Ectodermal cell (in vitro differentiated cells): ENCODE results near the gene ASIC5.
A peak's percentile ranks its signal among the peaks of the same experiment; 100 is the strongest.

ENCODE experiments used
- H3K27ac ChIP-seq: 2 replicates; pipeline ENCODE4 v1.7.0; 2013; ENCODE audit warnings: mild to moderate bottlenecking, low read depth, low read length; ENCODE audit not compliant: insufficient read depth, poor library complexity, severe bottlenecking
- H3K27me3 ChIP-seq: 2 replicates; pipeline ENCODE4 v1.7.0; 2013; ENCODE audit warnings: mild to moderate bottlenecking, low read length; ENCODE audit not compliant: insufficient read depth, control insufficient read depth, poor library complexity, severe bottlenecking
- H3K36me3 ChIP-seq: one replicate; pipeline ENCODE4 v1.7.0; 2013; ENCODE audit warnings: low read length; ENCODE audit not compliant: control insufficient read depth, insufficient read depth
- H3K4me1 ChIP-seq: one replicate; pipeline ENCODE4 v1.7.0; 2013; ENCODE audit warnings: low read length; ENCODE audit not compliant: control insufficient read depth, insufficient read depth
- H3K4me3 ChIP-seq: 2 replicates; pipeline ENCODE4 v1.7.0; 2013; ENCODE audit warnings: low read depth, low read length, control low read depth; ENCODE audit not compliant: insufficient read depth
- H3K9me3 ChIP-seq: 2 replicates; pipeline ENCODE4 v1.7.0; 2013; ENCODE audit warnings: mild to moderate bottlenecking, low read length, moderate library complexity; ENCODE audit not compliant: control insufficient read depth
- WGBS, 2 experiments: methylation state at CpG; one replicate each; pipeline ENCODE4 v1.1.7; 2013; ENCODE audit warnings: missing lambda C conversion rate in 2 of 2; 5-methylcytosine and 5-hydroxymethylcytosine counted together

Gene ASIC5

GRCh38 chr4:155883895-155884294 is 17.8 kb upstream of the ASIC5 start:
- no peak overlapping the region for H3K27ac ChIP-seq
- H3K9me3 ChIP-seq = no peaks in the 10 kb centered on the region
- no peaks in the 10 kb centered on the region for H3K36me3 ChIP-seq
- H3K27me3 ChIP-seq = no peaks in the 10 kb centered on the region
- H3K4me1 ChIP-seq = no peaks in the 10 kb centered on the region
- WGBS, 2 experiments = 89 to 93% methylated on average over 3 of the region's 3 CpGs
- no peak overlapping the region for H3K4me3 ChIP-seq

- Histone ChIP-seq H3K27me3 (no peaks in the 10 kb centered on the region), H3K36me3 (no peaks in the 10 kb centered on the region)
- WGBS, 2 experiments = 95 to 100% methylated on average over 1 of the region's 1 CpG
Observed at GRCh38 chr4:155881555-155881954, 15.5 kb upstream of the ASIC5 start.

GRCh38 chr4:155879767-155880166 is 13.7 kb upstream of the ASIC5 start:
- Histone ChIP-seq H3K9me3 (no peaks in the 10 kb centered on the region), H3K27ac (no peak overlapping the region), H3K27me3 (no peaks in the 10 kb centered on the region), H3K36me3 (no peaks in the 10 kb centered on the region), H3K4me1 (no peaks in the 10 kb centered on the region), H3K4me3 (no peak overlapping the region)

More at GRCh38 chr4:155881555-155881954, 15.5 kb upstream of the ASIC5 start:
- no peak overlapping the region for H3K27ac ChIP-seq
- no peak overlapping the region for H3K4me3 ChIP-seq
- no peaks in the 10 kb centered on the region for H3K9me3 ChIP-seq
- no peaks in the 10 kb centered on the region for H3K4me1 ChIP-seq

- WGBS, 2 experiments = 46 to 47% methylated on average over 2 of the region's 2 CpGs
- Histone ChIP-seq H3K27me3 (no peaks in the 10 kb centered on the region), H3K27ac (no peak overlapping the region), H3K4me1 (no peaks in the 10 kb centered on the region), H3K4me3 (no peak overlapping the region), H3K36me3 (no peaks in the 10 kb centered on the region), H3K9me3 (no peaks in the 10 kb centered on the region)
Observed at GRCh38 chr4:155878611-155879010, 12.5 kb upstream of the ASIC5 start.

GRCh38 chr4:155877971-155878370 is 11.9 kb upstream of the ASIC5 start:
- Histone ChIP-seq H3K27me3 (no peaks in the 10 kb centered on the region), H3K27ac (no peak overlapping the region), H3K4me1 (no peaks in the 10 kb centered on the region), H3K36me3 (no peaks in the 10 kb centered on the region), H3K4me3 (no peak overlapping the region), H3K9me3 (no peaks in the 10 kb centered on the region)
- 90 to 91% methylated on average over 3 to 4 of the region's 4 CpGs for WGBS, 2 experiments

DNA sequence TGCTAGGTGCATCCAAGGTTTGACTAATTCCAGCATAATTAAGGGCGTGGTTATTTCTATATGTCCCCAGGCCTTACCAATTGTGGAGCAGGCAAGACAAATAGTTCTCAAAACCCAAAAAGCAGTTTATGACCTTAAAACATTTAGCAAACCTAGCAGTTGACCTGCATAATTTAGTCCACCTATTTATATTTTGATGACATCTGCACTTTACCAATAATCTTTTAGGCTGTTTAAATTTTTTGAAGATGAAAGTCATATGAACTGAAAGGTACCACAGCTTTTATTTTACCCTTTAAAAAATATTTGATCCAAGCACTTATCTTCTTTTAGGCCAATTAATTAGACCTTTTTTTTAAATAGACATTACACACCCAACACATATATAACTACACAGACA is 9.8 kb upstream of the ASIC5 start:
- Histone ChIP-seq H3K9me3 (no peaks in the 10 kb centered on the region), H3K4me1 (no peaks in the 10 kb centered on the region), H3K27me3 (no peaks in the 10 kb centered on the region), H3K27ac (no peak overlapping the region), H3K4me3 (no peak overlapping the region), H3K36me3 (no peaks in the 10 kb centered on the region)
- 43 to 45% methylated on average over 1 of the region's 1 CpG for WGBS, 2 experiments

DNA sequence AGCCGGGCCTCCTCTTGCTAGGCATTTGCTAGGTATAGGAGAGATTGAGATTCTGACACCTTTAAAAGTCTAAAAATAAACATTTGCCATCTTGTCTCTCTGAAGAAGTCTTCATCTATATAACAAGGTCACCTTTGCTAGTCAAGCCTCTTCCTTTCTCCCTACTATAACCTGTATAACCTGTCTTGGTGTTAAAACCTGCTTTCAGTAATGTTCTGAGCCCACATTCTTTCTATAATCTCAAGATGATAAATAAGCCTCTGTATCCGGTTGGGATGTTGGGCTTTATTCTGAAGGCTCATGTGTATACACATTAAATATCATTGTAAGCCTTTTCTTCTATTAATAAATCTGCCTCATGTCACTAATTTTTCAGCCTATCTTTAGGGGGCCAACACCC is 10.2 kb downstream of the ASIC5 start:
- Histone ChIP-seq H3K4me3 (no peak overlapping the region), H3K36me3 (no peaks in the 10 kb centered on the region), H3K27ac (no peak overlapping the region), H3K4me1 (no peaks in the 10 kb centered on the region), H3K9me3 (no peaks in the 10 kb centered on the region), H3K27me3 (no peaks in the 10 kb centered on the region)
- 88 to 100% methylated on average over 1 to 2 of the region's 2 CpGs for WGBS, 2 experiments

GRCh38 chr4:155854582-155855226 is 11.4 kb downstream of the ASIC5 start:
- 55 to 76% methylated on average over 5 to 6 of the region's 6 CpGs for WGBS, 2 experiments
- Histone ChIP-seq H3K9me3 (no peaks in the 10 kb centered on the region), H3K4me3 (no peak overlapping the region), H3K4me1 (no peaks in the 10 kb centered on the region), H3K27me3 (no peaks in the 10 kb centered on the region), H3K27ac (peak overlapping the region; percentile 57), H3K36me3 (no peaks in the 10 kb centered on the region)

DNA sequence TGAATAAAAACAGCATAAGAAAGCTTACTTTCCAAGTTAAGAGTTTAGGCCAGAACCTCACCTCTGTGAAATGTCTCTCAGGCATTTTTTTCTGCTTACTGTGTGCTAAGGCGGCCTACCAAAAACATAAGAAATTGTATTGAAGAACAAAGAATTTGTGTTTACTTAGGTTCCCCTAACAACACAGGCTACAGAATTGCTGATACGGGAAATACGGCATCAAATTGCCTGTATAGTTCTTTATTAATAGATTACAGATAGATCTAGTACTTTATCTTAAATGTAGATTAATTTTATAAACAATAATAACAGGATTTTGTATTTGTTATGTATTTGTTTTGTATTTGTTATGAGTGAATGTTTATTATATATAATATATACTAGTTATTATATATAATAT is 12.9 kb downstream of the ASIC5 start:
- Histone ChIP-seq H3K27me3 (no peaks in the 10 kb centered on the region), H3K4me3 (no peak overlapping the region), H3K9me3 (peaks cover 4% of the 10 kb centered on the region), H3K36me3 (no peaks in the 10 kb centered on the region), H3K4me1 (no peaks in the 10 kb centered on the region), H3K27ac (no peak overlapping the region)
- WGBS, 2 experiments = 92 to 100% methylated on average over 1 to 2 of the region's 3 CpGs

GRCh38 chr4:155849042-155849441 is 17.0 kb downstream of the ASIC5 start:
- no peak overlapping the region for H3K27ac ChIP-seq
- H3K9me3 ChIP-seq = peaks cover 4% of the 10 kb centered on the region
- H3K36me3 ChIP-seq = no peaks in the 10 kb centered on the region
- no peaks in the 10 kb centered on the region for H3K27me3 ChIP-seq
- H3K4me1 ChIP-seq = no peaks in the 10 kb centered on the region
- 95 to 100% methylated on average over 4 of the region's 4 CpGs for WGBS, 2 experiments
- H3K4me3 ChIP-seq = no peak overlapping the region

DNA sequence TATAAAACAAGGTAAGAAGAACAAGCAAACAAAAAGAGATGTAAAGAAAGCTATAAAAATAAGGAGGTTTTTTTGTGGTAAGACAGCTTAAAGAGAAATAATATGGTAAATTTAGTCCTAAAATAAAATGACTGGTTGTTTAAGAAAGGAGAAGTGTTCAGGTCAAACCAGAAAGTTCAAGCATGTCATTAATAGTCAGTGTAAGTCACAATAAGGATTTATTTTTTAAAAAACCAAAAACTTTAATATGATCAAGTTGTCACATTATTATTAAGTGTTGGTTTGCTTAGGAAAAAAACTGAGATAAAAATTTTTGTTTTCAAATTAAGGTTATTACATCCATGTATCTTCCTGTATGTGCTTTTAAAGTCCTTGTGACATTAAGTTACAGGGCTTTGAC is 19.1 kb downstream of the ASIC5 start:
- Histone ChIP-seq H3K4me1 (no peaks in the 10 kb centered on the region), H3K27ac (no peak overlapping the region), H3K27me3 (no peaks in the 10 kb centered on the region), H3K36me3 (no peaks in the 10 kb centered on the region), H3K9me3 (peaks cover 4% of the 10 kb centered on the region), H3K4me3 (no peak overlapping the region)
